ENCODE data around the gene TMX1. TPM values are rescaled to one million over a fixed set of nuclear protein-coding genes. Genes with fewer than 3 reads are reported as not detected.
A peak's percentile ranks its signal among the peaks of the same experiment; 100 is the strongest.

Gene TMX1
- total RNA-seq, 1 experiment from 2014 or later, result 56.6 TPM

GRCh38 chr14:51209457-51209856 lies 30.6 kb upstream of the TMX1 start:
- no peaks in the 10 kb centered on the region for H3K27me3 ChIP-seq (ENCODE audit: low read length)
- no peaks in the 10 kb centered on the region for H4K20me1 ChIP-seq (ENCODE audit: low read length)
- DNase-seq, result no peak
- no peak overlapping the region for H2AFZ ChIP-seq (ENCODE audit: low read length)
- H3K9ac ChIP-seq (ENCODE audit: low read length), result no peak overlapping the region
- ATAC-seq, result no peak
- no TSS peak for BruUV-seq (replicated peaks)
- no peak overlapping the region for H3K4me2 ChIP-seq (ENCODE audit: low read length)
- no peaks in the 10 kb centered on the region for H3K9me2 ChIP-seq (replicated peaks; ENCODE audit: low read length)
- no peaks in the 10 kb centered on the region for H3K9me3 ChIP-seq (ENCODE audit: low read length)
- H3K4me1 ChIP-seq (ENCODE audit: insufficient read depth, low read length), result peaks cover 9% of the 10 kb centered on the region; the same call in 1 of the 2 replicates
- no peak overlapping the region for H3K27ac ChIP-seq (ENCODE audit: low read length)
- H3F3A ChIP-seq (ENCODE audit: low read length, unreplicated experiment), result no peaks in the 10 kb centered on the region
- CTCF ChIA-PET, result no interaction called here
- no peak for TF ChIP-seq EZH2phosphoT487 (IDR thresholded peaks at IDR 0.05; ENCODE audit: borderline replicate concordance, low read length)
- no peak for TF ChIP-seq CTCF (conservative IDR thresholded peaks at IDR 0.05; ENCODE audit: low read depth, low read length)
- TF ChIP-seq EZH2 (IDR thresholded peaks at IDR 0.05; ENCODE audit: low read length, unreplicated experiment), result no peak
- POLR2A ChIA-PET (ENCODE audit: unreplicated experiment), result no interaction called here
- intact Hi-C loops (cut with micrococcal nuclease), result no loop called here
- H3K36me3 ChIP-seq (ENCODE audit: low read depth, low read length), result no peaks in the 10 kb centered on the region
- no peak overlapping the region for H3K4me3 ChIP-seq (ENCODE audit: low read length)
- H3K79me2 ChIP-seq (ENCODE audit: low read length), result no peaks in the 10 kb centered on the region

- ChIA-PET CTCF (interaction anchor here (0.7 to 1.0 kb wide), 2 partner anchors 54 to 253 kb away, joined by 4 to 12 read pairs; no protein-coding TSS in a partner anchor), POLR2A (ENCODE audit: unreplicated experiment) (no interaction called here)
- no peak overlapping the region for H3K9ac ChIP-seq (ENCODE audit: low read length)
- H3K36me3 ChIP-seq (ENCODE audit: low read depth, low read length), result no peaks in the 10 kb centered on the region
- no peaks in the 10 kb centered on the region for H3K9me2 ChIP-seq (replicated peaks; ENCODE audit: low read length)
- no peaks in the 10 kb centered on the region for H3K27me3 ChIP-seq (ENCODE audit: low read length)
- intact Hi-C loops (cut with micrococcal nuclease), result loop anchor here (2.0 kb wide), 1 partner anchor 116 kb away; the partner anchor contains the start of gene TRIM9
- H3K4me1 ChIP-seq (ENCODE audit: insufficient read depth, low read length), result peaks cover 9% of the 10 kb centered on the region; the same call in 1 of the 2 replicates
- no TSS peak for BruUV-seq (replicated peaks)
- H3K27ac ChIP-seq (ENCODE audit: low read length), result no peak overlapping the region
- H3K9me3 ChIP-seq (ENCODE audit: low read length), result no peaks in the 10 kb centered on the region
- ATAC-seq (no peak; the same call in 1 of the 2 replicates), DNase-seq (no peak)
- TF ChIP-seq CTCF (conservative IDR thresholded peaks at IDR 0.05; ENCODE audit: low read depth, low read length) (no peak), EZH2 (IDR thresholded peaks at IDR 0.05; ENCODE audit: low read length, unreplicated experiment) (no peak), EZH2phosphoT487 (IDR thresholded peaks at IDR 0.05; ENCODE audit: borderline replicate concordance, low read length) (no peak)
- H4K20me1 ChIP-seq (ENCODE audit: low read length), result no peaks in the 10 kb centered on the region
- no peak overlapping the region for H3K4me2 ChIP-seq (ENCODE audit: low read length)
- H2AFZ ChIP-seq (ENCODE audit: low read length), result no peak overlapping the region
- no peaks in the 10 kb centered on the region for H3K79me2 ChIP-seq (ENCODE audit: low read length)
- no peak overlapping the region for H3K4me3 ChIP-seq (ENCODE audit: low read length)
- H3F3A ChIP-seq (ENCODE audit: low read length, unreplicated experiment), result no peaks in the 10 kb centered on the region
Measured at GRCh38 chr14:51210594-51210993, 29.5 kb upstream of the TMX1 start.

- no peak overlapping the region for H3K4me2 ChIP-seq (ENCODE audit: low read length)
- H3K4me1 ChIP-seq (ENCODE audit: insufficient read depth, low read length), result peaks cover 7% of the 10 kb centered on the region; the same call in 1 of the 2 replicates
- no peak overlapping the region for H3K9ac ChIP-seq (ENCODE audit: low read length)
- no peaks in the 10 kb centered on the region for H3K27me3 ChIP-seq (ENCODE audit: low read length)
- no peak overlapping the region for H3K4me3 ChIP-seq (ENCODE audit: low read length)
- H3K79me2 ChIP-seq (ENCODE audit: low read length), result no peaks in the 10 kb centered on the region
- TF ChIP-seq EZH2 (IDR thresholded peaks at IDR 0.05; ENCODE audit: low read length, unreplicated experiment), result no peak
- TF ChIP-seq CTCF (conservative IDR thresholded peaks at IDR 0.05; ENCODE audit: low read depth, low read length), result no peak
- TF ChIP-seq EZH2phosphoT487 (IDR thresholded peaks at IDR 0.05; ENCODE audit: borderline replicate concordance, low read length), result no peak
- intact Hi-C loops (cut with micrococcal nuclease), result loop anchor here (1.0 to 2.0 kb wide), 2 partner anchors 29 to 116 kb away; partner anchors contain the start of gene TRIM9
- no peaks in the 10 kb centered on the region for H3K9me2 ChIP-seq (replicated peaks; ENCODE audit: low read length)
- POLR2A ChIA-PET (ENCODE audit: unreplicated experiment), result interaction anchor here (0.6 to 0.7 kb wide), 2 partner anchors 54 to 93 kb away, joined by 5 to 11 read pairs; no protein-coding TSS in a partner anchor
- CTCF ChIA-PET, result interaction anchor here (0.7 to 1.0 kb wide), 2 partner anchors 54 to 254 kb away, joined by 4 to 12 read pairs; no protein-coding TSS in a partner anchor
- H3F3A ChIP-seq (ENCODE audit: low read length, unreplicated experiment), result no peaks in the 10 kb centered on the region
- no peaks in the 10 kb centered on the region for H3K9me3 ChIP-seq (ENCODE audit: low read length)
- no TSS peak for BruUV-seq (replicated peaks)
- DNase-seq, result peak; percentile 63
- no peak overlapping the region for H3K27ac ChIP-seq (ENCODE audit: low read length)
- H2AFZ ChIP-seq (ENCODE audit: low read length), result no peak overlapping the region
- ATAC-seq, result peak; percentile 71
- no peaks in the 10 kb centered on the region for H4K20me1 ChIP-seq (ENCODE audit: low read length)
- H3K36me3 ChIP-seq (ENCODE audit: low read depth, low read length), result no peaks in the 10 kb centered on the region
Measured at GRCh38 chr14:51211149-51211548, 28.9 kb upstream of the TMX1 start.
